OCI-M1 (cell line): ENCODE results near the gene TMA7.

Source experiments
- DNase-seq: peaks from one replicate; lab custom pipeline; 2025; lab: John Stamatoyannopoulos, UW

The TMA7 gene

GRCh38 chr3:48423241-48423882 is 16.7 kb upstream of the TMA7 start:
- DNase-seq: no peak

GRCh38 chr3:48423883-48424695 is 16.0 kb upstream of the TMA7 start:
- no peak for DNase-seq

GRCh38 chr3:48425281-48425812 is 14.7 kb upstream of the TMA7 start:
- DNase-seq: no peak

GRCh38 chr3:48426401-48426909 is 13.6 kb upstream of the TMA7 start:
- no peak for DNase-seq

GRCh38 chr3:48426944-48427629 is 13.0 kb upstream of the TMA7 start:
- no peak for DNase-seq

GRCh38 chr3:48427630-48427962 is 12.5 kb upstream of the TMA7 start:
- no peak for DNase-seq

GRCh38 chr3:48428088-48428571 is 11.9 kb upstream of the TMA7 start:
- DNase-seq: no peak

GRCh38 chr3:48428572-48429316 is 11.3 kb upstream of the TMA7 start:
- no peak for DNase-seq

- peak; percentile 19 for DNase-seq
These were observed 10.6 kb upstream of the TMA7 start for GRCh38 chr3:48429317-48429959.

GRCh38 chr3:48429960-48430707 is 9.9 kb upstream of the TMA7 start, which contains the start of gene PLXNB1:
TSS of gene PLXNB1 (minus strand) at chr3:48430086. CDS start at chr3:48424611, 5,475 bp downstream.
- no peak for DNase-seq

- no peak for DNase-seq
These were observed 9.4 kb upstream of the TMA7 start for GRCh38 chr3:48430708-48431101.

GRCh38 chr3:48431224-48432029 is 8.6 kb upstream of the TMA7 start:
- DNase-seq: no peak

- no peak for DNase-seq
These were observed 7.4 kb upstream of the TMA7 start for GRCh38 chr3:48432411-48433371.

- no peak for DNase-seq
These were observed 6.5 kb upstream of the TMA7 start for GRCh38 chr3:48433472-48434118.

GRCh38 chr3:48434591-48435222 is 5.3 kb upstream of the TMA7 start:
- no peak for DNase-seq

GRCh38 chr3:48435223-48435595 is 4.8 kb upstream of the TMA7 start:
- no peak for DNase-seq

GRCh38 chr3:48435774-48436476 is 4.1 kb upstream of the TMA7 start:
- DNase-seq: peak; percentile 90
